Choroid plexus epithelial cell (primary cell): Measurements from ENCODE around the gene DNAAF1.
A peak's percentile ranks its signal among the peaks of the same experiment; 100 is the strongest.
"Not testable (repeated sequence)": the region's sequence is repeated elsewhere in the genome, so short reads cannot be mapped to it uniquely, and the experiment has no call there.

Experiments used
- DNase-seq: peaks from one replicate; pipeline ENCODE4 v3.0.0-alpha.2; 2010; ENCODE audit warnings: low read depth
- H3K4me3 ChIP-seq: 2 replicates; pipeline ENCODE4 v1.5.1; 2011; ENCODE audit warnings: low read depth, mild to moderate bottlenecking, control low read depth, low read length, moderate library complexity
- TF ChIP-seq, protein P1 (sequence below): conservative IDR thresholded peaks from 2 replicates; pipeline ENCODE4 v1.5.1; 2011; ENCODE audit warnings: low read depth, mild to moderate bottlenecking, control low read depth, inconsistent platforms, low read length, moderate library complexity

Gene DNAAF1

DNA sequence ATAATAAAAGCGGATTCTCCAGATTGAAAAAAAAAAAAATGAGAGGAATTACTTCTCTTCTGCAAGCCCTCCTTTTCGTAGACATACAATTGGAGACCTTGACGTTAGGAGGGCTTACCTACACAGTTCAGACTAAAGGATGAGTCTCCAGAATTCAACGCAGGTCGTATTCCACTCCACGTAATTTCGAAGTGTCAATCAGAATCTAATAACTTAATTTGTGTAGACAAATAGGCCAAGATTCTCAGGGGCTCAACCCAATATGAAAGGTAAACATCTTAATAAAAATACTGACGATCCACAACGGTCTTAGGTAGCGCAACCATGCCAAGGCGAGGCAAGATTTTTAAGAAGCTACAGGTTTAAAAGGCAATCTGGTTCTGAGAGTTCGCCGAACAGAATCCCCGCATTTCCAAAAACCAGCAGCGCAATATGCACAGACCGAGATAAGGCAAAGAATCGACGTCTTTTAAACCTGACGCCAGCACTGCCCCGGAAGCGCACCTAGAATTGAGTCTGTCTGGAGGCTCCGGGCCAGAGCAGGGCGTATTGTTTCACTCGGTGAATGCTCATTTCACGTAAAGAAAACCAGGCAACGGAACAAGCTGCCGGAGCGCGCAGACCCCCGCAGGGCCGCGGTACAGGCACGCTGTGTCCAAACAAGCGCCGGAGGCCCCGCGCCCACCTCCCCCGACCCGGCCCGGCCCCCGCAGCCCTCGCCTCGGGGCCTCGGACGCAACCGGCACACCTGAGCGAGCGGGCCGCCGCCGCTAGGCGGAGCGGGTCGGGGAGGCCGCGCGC, 29.0 kb upstream of the DNAAF1 start:
- peak; percentile 60 for DNase-seq
- H3K4me3 ChIP-seq: peak overlapping the region; percentile 97
- TF ChIP-seq, protein P1, sequence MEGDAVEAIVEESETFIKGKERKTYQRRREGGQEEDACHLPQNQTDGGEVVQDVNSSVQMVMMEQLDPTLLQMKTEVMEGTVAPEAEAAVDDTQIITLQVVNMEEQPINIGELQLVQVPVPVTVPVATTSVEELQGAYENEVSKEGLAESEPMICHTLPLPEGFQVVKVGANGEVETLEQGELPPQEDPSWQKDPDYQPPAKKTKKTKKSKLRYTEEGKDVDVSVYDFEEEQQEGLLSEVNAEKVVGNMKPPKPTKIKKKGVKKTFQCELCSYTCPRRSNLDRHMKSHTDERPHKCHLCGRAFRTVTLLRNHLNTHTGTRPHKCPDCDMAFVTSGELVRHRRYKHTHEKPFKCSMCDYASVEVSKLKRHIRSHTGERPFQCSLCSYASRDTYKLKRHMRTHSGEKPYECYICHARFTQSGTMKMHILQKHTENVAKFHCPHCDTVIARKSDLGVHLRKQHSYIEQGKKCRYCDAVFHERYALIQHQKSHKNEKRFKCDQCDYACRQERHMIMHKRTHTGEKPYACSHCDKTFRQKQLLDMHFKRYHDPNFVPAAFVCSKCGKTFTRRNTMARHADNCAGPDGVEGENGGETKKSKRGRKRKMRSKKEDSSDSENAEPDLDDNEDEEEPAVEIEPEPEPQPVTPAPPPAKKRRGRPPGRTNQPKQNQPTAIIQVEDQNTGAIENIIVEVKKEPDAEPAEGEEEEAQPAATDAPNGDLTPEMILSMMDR: no peak

DNA sequence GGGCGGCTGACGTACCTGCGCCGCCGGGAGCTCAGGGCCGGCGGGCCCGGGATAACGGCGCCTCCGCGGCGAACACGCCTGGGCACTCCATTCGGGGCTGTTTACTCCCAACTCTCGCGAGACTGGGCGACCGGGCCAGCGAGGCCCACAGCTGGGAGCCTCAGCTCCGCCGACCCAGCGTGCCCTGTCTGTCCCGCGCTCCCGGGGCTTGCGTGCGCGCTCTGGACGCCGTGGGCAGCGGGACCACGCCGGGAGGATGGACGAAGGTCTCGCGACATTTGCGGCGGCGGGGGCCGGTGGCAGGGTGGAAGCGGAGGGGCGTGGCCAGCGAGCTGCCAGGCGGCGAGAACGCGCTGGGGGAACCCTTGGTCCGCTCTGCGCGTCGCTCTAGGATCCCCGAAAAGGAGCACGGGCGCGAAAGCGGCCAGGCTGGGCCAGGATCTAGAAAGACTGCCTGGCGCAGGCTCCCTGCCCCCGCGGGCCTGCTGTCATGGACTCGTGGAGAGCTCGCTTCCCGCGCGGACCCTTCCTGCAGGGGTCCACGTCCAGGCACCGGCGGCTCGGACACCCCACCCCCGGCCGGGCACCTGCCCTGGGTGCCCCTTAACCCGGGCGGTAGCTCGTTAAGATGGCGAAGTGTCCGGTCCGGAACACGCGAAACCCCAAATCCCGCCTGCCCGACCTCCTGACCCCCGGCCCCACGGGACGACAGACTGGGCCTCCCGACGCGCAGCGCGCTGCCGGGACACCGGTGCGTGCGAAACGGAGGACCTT, 28.2 kb upstream of the DNAAF1 start, which contains the start of gene MBTPS1:
MBTPS1 (minus strand) TSS at position 223 of the 774 bp plus-strand sequence. CDS start 15,159 bp downstream, outside the sequence.
- H3K4me3 ChIP-seq: peak within 1 kb of the TSS; percentile 97
- DNase-seq: peak; percentile 99
- TF ChIP-seq, protein P1: no peak

DNA sequence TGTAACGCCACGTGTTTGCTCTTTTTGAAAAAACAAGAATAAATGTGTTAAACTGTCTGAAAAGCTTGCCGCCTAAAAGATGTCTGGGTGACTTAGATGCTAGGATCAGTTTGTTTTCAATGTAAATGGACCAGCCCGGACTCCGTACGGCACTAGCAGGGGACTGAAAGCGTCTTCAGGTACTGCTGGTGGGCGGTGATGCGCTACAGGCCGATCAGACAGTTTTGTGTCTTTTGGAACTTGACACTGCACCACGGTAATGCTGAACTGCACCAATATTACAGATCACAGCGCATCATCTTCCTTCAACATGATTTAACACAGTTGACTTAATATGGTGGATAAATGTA, 27.6 kb upstream of the DNAAF1 start:
- peak; percentile 43 for DNase-seq
- peak overlapping the region; percentile 97 for H3K4me3 ChIP-seq
- TF ChIP-seq, protein P1: no peak

DNA sequence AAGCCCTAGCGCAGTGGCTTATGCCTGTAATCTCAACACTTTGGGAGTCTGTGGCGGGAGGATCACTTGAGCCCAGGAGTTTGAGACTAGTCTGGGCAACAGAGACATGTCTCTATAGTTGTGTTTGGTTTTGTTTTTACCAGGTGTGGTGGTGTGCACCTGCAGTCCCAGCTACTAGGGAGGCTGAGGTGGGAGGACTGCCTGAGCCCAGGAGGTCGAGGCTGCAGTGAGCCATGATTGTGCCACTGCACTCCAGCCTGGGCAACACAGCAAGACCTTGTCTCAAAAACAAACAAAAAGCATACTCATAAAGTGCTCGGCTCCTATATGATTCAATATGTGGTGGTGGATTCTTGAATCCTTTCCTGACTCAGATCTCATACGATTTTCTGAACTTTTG, 26.8 kb upstream of the DNAAF1 start:
- not testable (repeated sequence) for H3K4me3 ChIP-seq, DNase-seq

DNA sequence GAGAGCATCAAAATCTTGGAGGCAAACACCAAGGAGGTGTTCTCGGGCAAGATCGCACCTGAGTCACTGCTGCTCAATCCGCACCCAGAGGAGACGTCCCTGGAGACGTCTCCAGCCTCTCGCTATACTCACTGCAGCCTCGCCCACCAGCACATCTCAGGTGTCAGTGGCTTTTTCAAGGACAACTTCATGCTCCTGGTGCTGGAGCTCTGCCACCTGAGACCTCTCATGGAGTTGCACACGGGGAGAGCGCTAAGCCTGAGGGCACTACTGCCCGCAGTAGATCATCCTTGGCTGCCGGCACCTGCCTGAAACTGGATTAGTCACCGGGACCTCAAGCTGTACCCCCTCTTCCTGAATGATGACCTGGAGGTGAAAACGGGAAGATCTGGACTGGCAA, 25.7 kb upstream of the DNAAF1 start:
- TF ChIP-seq, protein P1: no peak
- no peak overlapping the region for H3K4me3 ChIP-seq
- no peak for DNase-seq

DNA sequence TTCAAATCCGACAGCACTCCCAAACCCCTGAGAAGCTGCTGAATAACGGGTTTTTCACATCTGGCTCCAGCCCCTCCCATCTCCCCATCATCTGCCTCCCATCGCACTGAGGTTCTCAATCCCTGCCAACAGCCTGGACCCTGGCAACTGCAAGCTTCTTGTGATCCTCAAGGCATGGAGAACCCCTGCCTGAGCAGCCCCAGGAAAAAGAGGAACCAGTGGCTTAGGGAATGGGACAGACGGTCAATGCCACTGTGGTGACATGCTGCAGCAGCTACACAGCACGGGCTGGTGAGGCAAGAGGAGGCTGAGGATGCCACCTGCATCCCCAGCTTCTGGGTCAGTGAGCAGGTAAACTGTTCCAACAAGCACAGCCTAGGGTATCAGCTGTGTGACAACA, 25.1 kb upstream of the DNAAF1 start:
- TF ChIP-seq, protein P1: no peak
- no peak for DNase-seq
- no peak overlapping the region for H3K4me3 ChIP-seq

DNA sequence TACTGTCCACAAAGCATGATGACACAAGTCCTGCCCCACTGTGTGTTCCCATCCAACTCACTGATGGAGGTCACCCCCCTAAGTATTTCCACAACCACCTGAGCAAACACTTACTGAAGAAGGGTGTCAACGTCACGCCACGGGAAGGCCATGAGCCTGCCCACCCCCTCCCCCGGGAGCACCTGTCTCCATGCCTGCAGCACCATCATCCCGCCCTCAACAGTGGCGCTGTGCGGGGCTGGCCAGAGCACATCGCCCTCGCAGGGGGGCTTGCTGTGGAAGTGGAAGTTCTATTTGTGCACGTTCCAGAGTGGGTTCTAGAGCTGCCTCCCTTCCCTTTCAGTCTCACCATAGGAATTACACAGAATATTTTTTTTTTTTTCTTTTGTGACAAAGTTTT, 24.1 kb upstream of the DNAAF1 start:
- TF ChIP-seq, protein P1: no peak
- no peak for DNase-seq
- H3K4me3 ChIP-seq: no peak overlapping the region
